Rectal smooth muscle tissue (tissue), 1 donor: Measurements from ENCODE around the gene TRIM52.
"Not testable (repeated sequence)": the region's sequence is repeated elsewhere in the genome, so short reads cannot be mapped to it uniquely, and the experiment has no call there.

ENCODE experiments used
- H3K27ac ChIP-seq: one replicate; pipeline ENCODE4 v1.7.0; 2013; ENCODE audit warnings: low read depth, low read length, inconsistent platforms
- H3K27me3 ChIP-seq: one replicate; pipeline ENCODE4 v1.7.0; 2013; ENCODE audit warnings: low read length; ENCODE audit not compliant: control insufficient read depth, insufficient read depth
- H3K36me3 ChIP-seq: one replicate; pipeline ENCODE4 v1.7.0; 2013; ENCODE audit warnings: low read length; ENCODE audit not compliant: control insufficient read depth, insufficient read depth
- H3K4me1 ChIP-seq: one replicate; pipeline ENCODE4 v1.7.0; 2013; ENCODE audit warnings: low read length; ENCODE audit not compliant: control insufficient read depth, insufficient read depth
- H3K4me3 ChIP-seq: one replicate; pipeline ENCODE4 v1.7.0; 2013; ENCODE audit warnings: low read length
- H3K9ac ChIP-seq: one replicate; pipeline ENCODE4 v1.7.0; 2013; ENCODE audit warnings: low read length

The TRIM52 gene

GRCh38 chr5:181260720-181261319 lies at the start of gene TRIM52:
TRIM52 (minus strand) TSS chr5:181261143; CDS start chr5:181260813, 330 bp downstream.
- H3K27ac ChIP-seq, result peak within 1 kb of the TSS; percentile 99
- peak within 1 kb of the TSS; percentile 99 for H3K9ac ChIP-seq
- peaks cover 16% of the 10 kb centered on the region for H3K4me1 ChIP-seq

GRCh38 chr5:181287331-181287730 lies 26.4 kb upstream of the TRIM52 start:
- not testable (repeated sequence) for H3K36me3 ChIP-seq, H3K9ac ChIP-seq, H3K27me3 ChIP-seq, H3K4me3 ChIP-seq, H3K4me1 ChIP-seq, H3K27ac ChIP-seq

More at GRCh38 chr5:181260720-181261319, at the start of gene TRIM52:
- Histone ChIP-seq H3K27me3 (no peaks in the 10 kb centered on the region), H3K36me3 (peaks cover 6% of the 10 kb centered on the region), H3K4me3 (peak within 1 kb of the TSS; percentile 99)

GRCh38 chr5:181285962-181286705 lies 25.2 kb upstream of the TRIM52 start:
- H3K36me3 ChIP-seq, H3K4me1 ChIP-seq, H3K4me3 ChIP-seq, H3K9ac ChIP-seq, H3K27ac ChIP-seq, H3K27me3 ChIP-seq: not testable (repeated sequence)

- H3K36me3 ChIP-seq, H3K4me3 ChIP-seq, H3K27me3 ChIP-seq, H3K27ac ChIP-seq, H3K9ac ChIP-seq, H3K4me1 ChIP-seq: not testable (repeated sequence)
Observed at GRCh38 chr5:181283841-181284755, 23.2 kb upstream of the TRIM52 start.

- no peaks in the 10 kb centered on the region for H3K36me3 ChIP-seq
- no peaks in the 10 kb centered on the region for H3K4me1 ChIP-seq
- no peak overlapping the region for H3K4me3 ChIP-seq
- no peak overlapping the region for H3K27ac ChIP-seq
- H3K9ac ChIP-seq, result no peak overlapping the region
- no peaks in the 10 kb centered on the region for H3K27me3 ChIP-seq
Observed at GRCh38 chr5:181283347-181283746, 22.4 kb upstream of the TRIM52 start.

GRCh38 chr5:181282874-181283273 lies 21.9 kb upstream of the TRIM52 start:
- Histone ChIP-seq H3K27me3 (no peaks in the 10 kb centered on the region), H3K36me3 (no peaks in the 10 kb centered on the region), H3K27ac (no peak overlapping the region), H3K4me1 (no peaks in the 10 kb centered on the region), H3K4me3 (no peak overlapping the region), H3K9ac (no peak overlapping the region)

GRCh38 chr5:181282415-181282814 lies 21.5 kb upstream of the TRIM52 start:
- not testable (repeated sequence) for H3K4me1 ChIP-seq, H3K27me3 ChIP-seq, H3K9ac ChIP-seq, H3K4me3 ChIP-seq, H3K36me3 ChIP-seq, H3K27ac ChIP-seq

- no peak overlapping the region for H3K9ac ChIP-seq
- H3K36me3 ChIP-seq, result no peaks in the 10 kb centered on the region
- no peak overlapping the region for H3K27ac ChIP-seq
- no peaks in the 10 kb centered on the region for H3K27me3 ChIP-seq
- no peak overlapping the region for H3K4me3 ChIP-seq
- H3K4me1 ChIP-seq, result no peaks in the 10 kb centered on the region
Observed at GRCh38 chr5:181281984-181282316, 21.0 kb upstream of the TRIM52 start.

- H3K36me3 ChIP-seq, result no peaks in the 10 kb centered on the region
- H3K27me3 ChIP-seq, result no peaks in the 10 kb centered on the region
- no peak overlapping the region for H3K4me3 ChIP-seq
- H3K27ac ChIP-seq, result no peak overlapping the region
- H3K9ac ChIP-seq, result no peak overlapping the region
- H3K4me1 ChIP-seq, result no peaks in the 10 kb centered on the region
Observed at GRCh38 chr5:181281077-181281983, 20.4 kb upstream of the TRIM52 start.

GRCh38 chr5:181280251-181280762 lies 19.4 kb upstream of the TRIM52 start:
- H3K27me3 ChIP-seq, result no peaks in the 10 kb centered on the region
- no peaks in the 10 kb centered on the region for H3K36me3 ChIP-seq
- H3K4me1 ChIP-seq, result no peaks in the 10 kb centered on the region
- no peak overlapping the region for H3K4me3 ChIP-seq
- H3K9ac ChIP-seq, result no peak overlapping the region
- no peak overlapping the region for H3K27ac ChIP-seq

GRCh38 chr5:181273433-181273744 lies 12.4 kb upstream of the TRIM52 start:
- not testable (repeated sequence) for H3K9ac ChIP-seq, H3K36me3 ChIP-seq, H3K27me3 ChIP-seq, H3K4me1 ChIP-seq, H3K4me3 ChIP-seq, H3K27ac ChIP-seq

GRCh38 chr5:181271081-181271480 lies 10.1 kb upstream of the TRIM52 start:
- H3K27ac ChIP-seq, result no peak overlapping the region
- no peaks in the 10 kb centered on the region for H3K27me3 ChIP-seq
- no peak overlapping the region for H3K4me3 ChIP-seq
- no peak overlapping the region for H3K9ac ChIP-seq
- no peaks in the 10 kb centered on the region for H3K36me3 ChIP-seq
- no peaks in the 10 kb centered on the region for H3K4me1 ChIP-seq
